ENCODE measurements around the gene RERE.

- TF ChIP-seq FOXK2 (IDR thresholded peaks at IDR 0.05) (no peak), ELF4 (IDR thresholded peaks at IDR 0.05) (no peak), TARDBP (IDR thresholded peaks at IDR 0.05) (no peak), BHLHE40 (IDR thresholded peaks at IDR 0.05; ENCODE audit: borderline replicate concordance) (no peak), PKNOX1 (IDR thresholded peaks at IDR 0.05) (no peak)
These were observed 27.1 kb upstream of the RERE start for GRCh38 chr1:8844501-8845006.
